ENCODE measurements around the gene CACFD1. TPM values are rescaled to one million over a fixed set of nuclear protein-coding genes. Genes with fewer than 3 reads are reported as not detected.

CACFD1 gene
- total and polyA plus RNA-seq, 9 of the 15 experiments (the other 6 are each of a cell fraction or from before 2014, with no cell fraction given): 0.11 to 1.4 (median 1.1) TPM; not detected in 2

- no peak for ATAC-seq
- CTCF ChIA-PET (ENCODE audit: low intra/inter-chr PET ratio): no interaction called here
- TF ChIP-seq RB1 (IDR thresholded peaks at IDR 0.05; ENCODE audit: low read depth): no peak
- no peak for TF ChIP-seq ATF7 (IDR thresholded peaks at IDR 0.05)
- no peak for TF ChIP-seq ZNF518B (CRISPR knock-in tag; IDR thresholded peaks at IDR 0.05)
- TF ChIP-seq ZNF639 (CRISPR knock-in tag; conservative IDR thresholded peaks at IDR 0.05 in 1 of 2, IDR thresholded peaks at IDR 0.05 in 1 of 2): no peak
- no peak for TF ChIP-seq TOE1 (IDR thresholded peaks at IDR 0.05; ENCODE audit: borderline replicate concordance)
- no peak for TF ChIP-seq TOE1 (CRISPR knock-in tag; IDR thresholded peaks at IDR 0.05; ENCODE audit: borderline replicate concordance, low read depth)
- no peak for TF ChIP-seq HMGN3 (IDR thresholded peaks at IDR 0.05; ENCODE audit: borderline replicate concordance, extremely low read depth, insufficient read length, low read depth, low read length)
- no peak for TF ChIP-seq ELK1 (CRISPR knock-in tag; IDR thresholded peaks at IDR 0.05)
- TF ChIP-seq SREBF2 (CRISPR knock-in tag; IDR thresholded peaks at IDR 0.05): no peak
- TF ChIP-seq NFYB (IDR thresholded peaks at IDR 0.05; ENCODE audit: extremely low read depth, insufficient read length): no peak
- TF ChIP-seq FOXJ3 (CRISPR knock-in tag; IDR thresholded peaks at IDR 0.05): no peak
- no peak for TF ChIP-seq PRPF4 (IDR thresholded peaks at IDR 0.05; ENCODE audit: insufficient read depth, low read depth, low read length, poor library complexity, severe bottlenecking)
- TF ChIP-seq ZNF316 (IDR thresholded peaks at IDR 0.05): no peak
Observed at GRCh38 chr9:133499132-133499891, 39.5 kb downstream of the CACFD1 start.

More at GRCh38 chr9:133499132-133499891, 39.5 kb downstream of the CACFD1 start:
- Histone ChIP-seq H3K9me1 (ENCODE audit: control insufficient read depth, insufficient read depth, low read length) (no peaks in the 10 kb centered on the region), H3K79me2 (ENCODE audit: control insufficient read depth, insufficient read depth, low read length) (no peaks in the 10 kb centered on the region), H4K20me1 (replicated peaks; ENCODE audit: control insufficient read depth, insufficient read depth, low read length) (no peaks in the 10 kb centered on the region), H2AFZ (ENCODE audit: low read depth, low read length) (no peak overlapping the region), H3K9ac (ENCODE audit: insufficient read depth in 1 of 2, low read depth in 2 of 2, low read length in 2 of 2) (no peak overlapping the region), H3K4me3 (no peak overlapping the region), H3K36me3 (ENCODE audit: control insufficient read depth, insufficient read depth, low read length) (no peaks in the 10 kb centered on the region), H3K4me1 (replicated peaks in 1 of 2; ENCODE audit: control insufficient read depth in 2 of 2, insufficient read depth in 2 of 2, low read length in 2 of 2) (peaks cover 0 to 11% of the 10 kb centered on the region in 2 experiments; a peak in 1 of 5 replicates), H3K27me3 (ENCODE audit: control insufficient read depth in 2 of 2, insufficient read depth in 2 of 2, low read length in 2 of 2) (peaks cover 6 to 55% of the 10 kb centered on the region in 2 experiments; a peak in 4 of 5 replicates), H3K4me2 (ENCODE audit: insufficient read depth, low read length) (no peak overlapping the region), H3K27ac (ENCODE audit: extremely low read depth, low read depth, low read length) (no peak overlapping the region), H3K9me3 (replicated peaks; ENCODE audit: control insufficient read depth, insufficient read depth, low read depth, low read length) (no peaks in the 10 kb centered on the region; the same call in 1 of the 2 replicates)
- in situ Hi-C loops (cut with MboI): no loop called here
- intact Hi-C loops (cut with micrococcal nuclease): no loop called here
- DNase-seq (ENCODE audit: extremely low read depth in 1 of 4, low spot score in 3 of 4): no peak
- no TSS peak for BruUV-seq (replicated peaks)
- POLR2A ChIA-PET: interaction anchor here (0.6 to 0.8 kb wide), 5 partner anchors 11 to 143 kb away, joined by 3 to 5 read pairs (median 3); partner anchors contain the start of gene CACFD1
- 2% methylated on average over 17 of the region's 19 CpGs for WGBS (ENCODE audit: insufficient coverage, low coverage, missing lambda C conversion rate)
- no peak for FAIRE-seq
